ENCODE measurements around the gene ZDHHC9. TPM values are rescaled to one million over a fixed set of nuclear protein-coding genes. Genes with fewer than 3 reads are reported as not detected.
A peak's percentile ranks its signal among the peaks of the same experiment; 100 is the strongest.

The ZDHHC9 gene
- total and polyA plus RNA-seq, 7 donors = 8.7 to 32.7 (median 15.2) TPM

DNA sequence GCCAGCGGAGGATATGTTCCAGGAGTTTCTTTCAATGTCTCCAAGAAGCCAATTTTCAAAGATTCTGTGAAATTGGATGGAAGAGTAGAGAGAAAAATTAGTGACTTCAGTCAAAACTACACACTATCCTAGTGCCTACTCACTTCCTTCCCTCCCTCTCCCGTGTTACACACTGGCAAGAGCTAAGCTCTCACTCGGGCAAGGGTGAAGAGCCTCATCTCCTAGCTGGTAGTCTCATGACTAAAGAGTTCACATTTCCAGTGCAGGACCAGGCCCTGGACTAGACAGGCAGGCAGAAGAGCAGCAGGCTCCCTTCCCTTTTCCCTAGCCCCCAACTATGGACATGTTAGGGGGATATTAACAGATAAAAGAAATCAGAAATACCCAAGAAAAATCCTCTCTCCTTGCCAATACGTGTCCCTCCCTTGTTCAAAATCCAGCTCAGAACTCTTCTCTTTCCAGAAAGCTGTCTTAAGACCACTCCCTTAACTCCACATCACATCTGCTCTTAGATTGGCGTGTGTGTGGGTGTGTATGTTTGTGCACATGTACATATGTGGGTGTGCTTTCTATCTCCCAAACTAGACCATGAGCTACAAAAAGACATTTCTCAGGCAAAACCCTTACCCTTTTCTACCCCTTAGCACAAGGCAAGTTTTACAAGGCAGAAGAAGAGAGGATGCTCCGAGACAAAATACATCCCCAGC, 29.9 kb downstream of the ZDHHC9 start:
- DNase-seq = no peak
- TF ChIP-seq, protein P1, sequence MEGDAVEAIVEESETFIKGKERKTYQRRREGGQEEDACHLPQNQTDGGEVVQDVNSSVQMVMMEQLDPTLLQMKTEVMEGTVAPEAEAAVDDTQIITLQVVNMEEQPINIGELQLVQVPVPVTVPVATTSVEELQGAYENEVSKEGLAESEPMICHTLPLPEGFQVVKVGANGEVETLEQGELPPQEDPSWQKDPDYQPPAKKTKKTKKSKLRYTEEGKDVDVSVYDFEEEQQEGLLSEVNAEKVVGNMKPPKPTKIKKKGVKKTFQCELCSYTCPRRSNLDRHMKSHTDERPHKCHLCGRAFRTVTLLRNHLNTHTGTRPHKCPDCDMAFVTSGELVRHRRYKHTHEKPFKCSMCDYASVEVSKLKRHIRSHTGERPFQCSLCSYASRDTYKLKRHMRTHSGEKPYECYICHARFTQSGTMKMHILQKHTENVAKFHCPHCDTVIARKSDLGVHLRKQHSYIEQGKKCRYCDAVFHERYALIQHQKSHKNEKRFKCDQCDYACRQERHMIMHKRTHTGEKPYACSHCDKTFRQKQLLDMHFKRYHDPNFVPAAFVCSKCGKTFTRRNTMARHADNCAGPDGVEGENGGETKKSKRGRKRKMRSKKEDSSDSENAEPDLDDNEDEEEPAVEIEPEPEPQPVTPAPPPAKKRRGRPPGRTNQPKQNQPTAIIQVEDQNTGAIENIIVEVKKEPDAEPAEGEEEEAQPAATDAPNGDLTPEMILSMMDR (IDR thresholded peaks at IDR 0.05) = no peak
- no peak for ATAC-seq
- H3K4me3 ChIP-seq = no peak overlapping the region
- H3K4me1 ChIP-seq = no peaks in the 10 kb centered on the region
- no peak overlapping the region for H3K27ac ChIP-seq
- intact Hi-C loops (cut with DNase I) = no loop called here
- H3K9me3 ChIP-seq = no peaks in the 10 kb centered on the region
- peaks cover 0 to 24% of the 10 kb centered on the region in 2 donors for H3K36me3 ChIP-seq (ENCODE audit: insufficient read depth in 1 of 2, low read depth in 1 of 2)
- 63 to 92% (median 91%) methylated on average over 6 of the region's 6 CpGs for WGBS, 3 donors
- no peaks in the 10 kb centered on the region for H3K27me3 ChIP-seq (ENCODE audit: insufficient read depth in 3 of 3, low read length in 2 of 3)

DNA sequence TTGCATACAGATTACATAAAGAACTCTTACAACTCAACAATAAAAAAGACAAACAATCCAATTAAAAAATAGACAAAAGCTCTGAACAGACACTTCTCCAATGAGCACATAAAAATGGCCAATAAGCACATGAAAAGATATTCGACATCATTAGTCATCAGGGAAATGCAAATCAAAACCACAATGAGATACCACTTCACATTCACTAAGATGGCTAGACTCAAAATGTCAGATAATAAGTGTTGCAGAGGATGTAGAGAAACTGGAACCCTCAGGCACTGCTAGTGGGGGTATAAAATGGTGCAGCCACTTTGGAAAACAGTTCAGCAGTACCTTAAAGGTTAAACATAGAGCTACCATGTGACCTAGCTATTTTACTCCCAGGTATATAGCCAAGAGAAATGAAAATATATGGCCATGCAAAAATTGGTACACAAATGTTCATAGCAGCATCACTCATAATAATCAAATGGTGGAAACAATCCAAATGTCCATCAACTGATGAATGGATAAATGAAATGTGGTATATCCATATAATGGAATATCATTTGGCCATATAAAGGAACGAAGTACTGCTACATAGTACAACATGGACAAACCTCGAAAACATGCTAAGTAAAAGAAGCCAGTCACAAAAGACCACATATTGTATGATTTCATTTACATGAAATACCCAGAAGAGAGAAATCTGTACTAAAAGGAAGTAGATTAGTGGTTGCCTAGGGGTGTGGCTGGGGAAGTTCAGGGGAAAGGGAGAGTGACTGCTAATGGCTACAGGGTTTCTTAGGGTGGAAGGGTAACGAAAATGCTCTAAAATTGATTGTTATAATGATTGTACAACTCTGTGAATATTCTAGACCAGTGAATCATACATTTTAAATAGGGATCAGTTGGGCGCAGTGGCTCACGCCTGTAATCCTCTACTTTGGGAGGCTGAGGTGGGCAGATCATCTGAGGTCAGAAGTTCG, 34.6 kb downstream of the ZDHHC9 start:
- ATAC-seq (no peak), DNase-seq (no peak)
- H3K27ac ChIP-seq = no peak overlapping the region
- WGBS, 3 donors = 81 to 97% (median 96%) methylated on average over 7 of the region's 7 CpGs
- H3K9me3 ChIP-seq = no peaks in the 10 kb centered on the region
- H3K4me1 ChIP-seq = no peaks in the 10 kb centered on the region
- no peaks in the 10 kb centered on the region for H3K27me3 ChIP-seq (ENCODE audit: insufficient read depth in 3 of 3, low read length in 2 of 3)
- intact Hi-C loops (cut with DNase I) = no loop called here
- TF ChIP-seq, protein P1 (IDR thresholded peaks at IDR 0.05) = no peak
- peaks cover 0 to 39% of the 10 kb centered on the region in 2 donors for H3K36me3 ChIP-seq (ENCODE audit: insufficient read depth in 1 of 2, low read depth in 1 of 2)
- no peak overlapping the region for H3K4me3 ChIP-seq

DNA sequence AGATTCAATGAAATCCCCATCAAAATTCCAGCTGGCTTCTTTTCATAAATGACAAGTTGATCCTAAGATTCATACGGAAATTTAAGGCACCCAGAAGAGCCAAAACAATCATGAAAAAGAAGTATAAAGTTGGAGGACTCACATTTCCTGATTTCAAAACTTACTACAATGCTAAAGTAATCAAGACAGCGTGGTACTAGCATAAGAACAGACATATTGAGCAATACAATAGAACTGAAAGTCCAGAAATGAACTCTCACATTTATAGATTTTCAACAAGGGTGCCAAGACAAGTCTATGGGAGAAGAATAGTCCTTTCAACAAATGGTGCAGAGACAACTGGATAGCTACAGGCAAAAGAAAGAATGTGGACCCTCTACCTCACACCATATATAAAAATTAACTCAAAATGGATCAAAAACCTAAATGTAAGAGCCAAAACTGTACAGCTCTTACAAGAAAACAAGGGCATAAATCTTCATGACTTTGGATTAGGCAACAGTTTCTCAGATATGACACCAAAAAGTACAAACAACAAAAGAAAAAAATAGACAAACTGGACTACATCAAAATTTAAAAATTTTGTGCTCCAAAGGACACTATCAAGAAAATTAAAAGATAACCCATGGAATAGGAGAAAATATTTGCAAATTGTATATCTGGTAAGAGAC, 35.4 kb downstream of the ZDHHC9 start:
- TF ChIP-seq, protein P1 (IDR thresholded peaks at IDR 0.05) = no peak
- no peaks in the 10 kb centered on the region for H3K27me3 ChIP-seq (ENCODE audit: insufficient read depth in 3 of 3, low read length in 2 of 3)
- H3K9me3 ChIP-seq = no peaks in the 10 kb centered on the region
- intact Hi-C loops (cut with DNase I) = no loop called here
- H3K4me3 ChIP-seq = no peak overlapping the region
- no peaks in the 10 kb centered on the region for H3K4me1 ChIP-seq
- ATAC-seq = peak in 1 of 4 donors; percentile 55
- peaks cover 0 to 38% of the 10 kb centered on the region in 2 donors for H3K36me3 ChIP-seq (ENCODE audit: insufficient read depth in 1 of 2, low read depth in 1 of 2)
- no peak overlapping the region for H3K27ac ChIP-seq
- 43 to 66% (median 61%) methylated on average over 2 of the region's 2 CpGs for WGBS, 3 donors
- no peak for DNase-seq

DNA sequence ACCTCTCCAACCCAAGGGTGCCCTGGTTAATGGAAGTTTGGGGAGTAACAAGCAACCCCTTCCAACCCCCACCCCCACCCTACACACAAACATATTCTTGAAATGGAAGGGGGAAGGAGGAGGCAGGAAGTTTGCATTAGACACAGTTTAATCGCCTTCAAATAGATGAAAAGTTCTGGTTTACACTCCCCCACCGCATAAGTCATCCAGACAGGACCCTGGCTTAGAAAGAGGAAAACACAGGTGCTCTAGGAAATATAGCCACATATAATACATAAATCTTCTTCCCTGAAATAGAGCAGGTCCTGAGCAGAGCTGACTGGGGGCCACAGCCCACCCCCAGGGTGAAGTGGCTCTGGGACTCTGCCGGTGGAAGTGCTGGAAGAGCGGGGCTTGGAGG, 38.9 kb downstream of the ZDHHC9 start:
- TF ChIP-seq, protein P1 (IDR thresholded peaks at IDR 0.05) = no peak
- DNase-seq = no peak
- Histone ChIP-seq H3K4me1 (no peaks in the 10 kb centered on the region), H3K9me3 (no peaks in the 10 kb centered on the region), H3K27me3 (ENCODE audit: insufficient read depth in 3 of 3, low read length in 2 of 3) (no peaks in the 10 kb centered on the region), H3K27ac (no peak overlapping the region), H3K4me3 (no peak overlapping the region), H3K36me3 (ENCODE audit: insufficient read depth in 1 of 2, low read depth in 1 of 2) (peaks cover 0 to 17% of the 10 kb centered on the region in 2 donors)
- no peak for ATAC-seq
- intact Hi-C loops (cut with DNase I) = no loop called here
- WGBS, 3 donors = 68 to 75% (median 74%) methylated on average over 4 of the region's 4 CpGs
